ENCODE measurements around the gene LNX1.
A peak's percentile ranks its signal among the peaks of the same experiment; 100 is the strongest.

The LNX1 gene

DNA sequence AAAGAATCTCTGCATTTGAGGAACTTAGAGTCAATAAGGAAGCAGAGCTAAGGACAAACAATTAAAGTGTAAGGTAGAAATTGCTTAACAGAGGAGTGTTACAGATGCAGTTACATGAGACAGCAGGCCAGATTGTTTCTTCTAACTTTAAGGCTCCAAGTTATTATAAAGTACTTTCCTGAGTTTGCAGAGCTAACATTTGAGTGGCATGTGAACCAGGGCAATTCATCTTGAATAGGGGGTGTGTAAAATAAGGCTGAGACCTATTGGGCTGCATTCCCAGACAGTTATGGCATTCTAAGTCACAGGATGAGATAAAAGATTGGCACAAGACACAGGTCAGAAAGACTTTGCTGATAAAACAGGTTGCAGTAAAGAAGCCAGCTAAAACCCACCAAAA, 7.6 kb upstream of the LNX1 start:
- TF ChIP-seq, protein P1, sequence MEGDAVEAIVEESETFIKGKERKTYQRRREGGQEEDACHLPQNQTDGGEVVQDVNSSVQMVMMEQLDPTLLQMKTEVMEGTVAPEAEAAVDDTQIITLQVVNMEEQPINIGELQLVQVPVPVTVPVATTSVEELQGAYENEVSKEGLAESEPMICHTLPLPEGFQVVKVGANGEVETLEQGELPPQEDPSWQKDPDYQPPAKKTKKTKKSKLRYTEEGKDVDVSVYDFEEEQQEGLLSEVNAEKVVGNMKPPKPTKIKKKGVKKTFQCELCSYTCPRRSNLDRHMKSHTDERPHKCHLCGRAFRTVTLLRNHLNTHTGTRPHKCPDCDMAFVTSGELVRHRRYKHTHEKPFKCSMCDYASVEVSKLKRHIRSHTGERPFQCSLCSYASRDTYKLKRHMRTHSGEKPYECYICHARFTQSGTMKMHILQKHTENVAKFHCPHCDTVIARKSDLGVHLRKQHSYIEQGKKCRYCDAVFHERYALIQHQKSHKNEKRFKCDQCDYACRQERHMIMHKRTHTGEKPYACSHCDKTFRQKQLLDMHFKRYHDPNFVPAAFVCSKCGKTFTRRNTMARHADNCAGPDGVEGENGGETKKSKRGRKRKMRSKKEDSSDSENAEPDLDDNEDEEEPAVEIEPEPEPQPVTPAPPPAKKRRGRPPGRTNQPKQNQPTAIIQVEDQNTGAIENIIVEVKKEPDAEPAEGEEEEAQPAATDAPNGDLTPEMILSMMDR (IDR thresholded peaks at IDR 0.05; ENCODE audit: low read depth, low read length, missing control alignments): no peak
- Histone ChIP-seq H3K27me3 (replicated peaks) (no peaks in the 10 kb centered on the region), H3K27ac (peak overlapping the region; percentile 42), H3K36me3 (replicated peaks) (no peaks in the 10 kb centered on the region), H3K4me3 (ENCODE audit: low read depth, low read length) (no peak overlapping the region)
- peak; percentile 55 for DNase-seq
- in situ Hi-C loops (cut with HindIII; ENCODE audit: low pct_ligation_motif_present, low sequenced_read_pairs): no loop called here

DNA sequence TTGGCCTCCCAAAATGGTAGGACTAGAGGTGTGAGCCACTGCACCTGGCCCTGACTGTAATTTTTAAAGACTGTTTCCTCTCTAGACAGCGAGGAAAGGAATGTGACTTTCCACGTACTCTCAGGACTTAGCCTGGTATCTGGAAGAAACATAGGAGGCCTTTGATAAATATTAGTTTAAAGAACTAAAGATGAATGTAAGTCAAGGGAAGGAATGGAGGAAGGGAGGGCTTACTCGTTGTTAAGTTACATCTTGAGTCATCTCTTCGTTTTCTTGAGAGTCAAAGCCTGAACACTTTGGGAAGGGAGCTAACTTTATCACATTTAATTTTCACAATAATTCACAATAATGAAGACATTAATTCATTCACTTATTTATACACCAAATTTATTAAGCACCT, 7.2 kb upstream of the LNX1 start:
- Histone ChIP-seq H3K27ac (peak overlapping the region; percentile 42), H3K27me3 (replicated peaks) (no peaks in the 10 kb centered on the region), H3K4me3 (ENCODE audit: low read depth, low read length) (no peak overlapping the region), H3K36me3 (replicated peaks) (no peaks in the 10 kb centered on the region)
- DNase-seq: no peak
- TF ChIP-seq, protein P1 (IDR thresholded peaks at IDR 0.05; ENCODE audit: low read depth, low read length, missing control alignments): no peak
- in situ Hi-C loops (cut with HindIII; ENCODE audit: low pct_ligation_motif_present, low sequenced_read_pairs): no loop called here

DNA sequence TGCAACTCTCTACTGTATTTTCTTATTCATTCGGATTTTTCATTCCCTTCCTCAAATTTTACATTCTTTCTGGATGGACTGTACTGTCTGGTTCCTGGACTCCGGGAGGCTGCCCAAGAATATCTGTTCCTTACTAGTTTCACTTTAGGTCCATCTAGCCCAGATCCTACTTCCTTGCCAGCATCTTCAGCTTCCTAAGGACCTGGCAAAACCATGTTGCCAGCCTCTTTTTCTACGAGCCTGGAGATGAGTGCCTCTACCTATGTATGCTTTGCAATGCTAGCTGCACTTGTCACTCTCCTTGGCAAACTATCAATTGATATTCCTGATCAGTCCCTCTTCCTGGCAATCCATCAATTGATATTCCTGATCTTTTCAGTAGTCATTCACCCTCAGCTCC, 5.6 kb upstream of the LNX1 start:
- no peak overlapping the region for H3K4me3 ChIP-seq (ENCODE audit: low read depth, low read length)

DNA sequence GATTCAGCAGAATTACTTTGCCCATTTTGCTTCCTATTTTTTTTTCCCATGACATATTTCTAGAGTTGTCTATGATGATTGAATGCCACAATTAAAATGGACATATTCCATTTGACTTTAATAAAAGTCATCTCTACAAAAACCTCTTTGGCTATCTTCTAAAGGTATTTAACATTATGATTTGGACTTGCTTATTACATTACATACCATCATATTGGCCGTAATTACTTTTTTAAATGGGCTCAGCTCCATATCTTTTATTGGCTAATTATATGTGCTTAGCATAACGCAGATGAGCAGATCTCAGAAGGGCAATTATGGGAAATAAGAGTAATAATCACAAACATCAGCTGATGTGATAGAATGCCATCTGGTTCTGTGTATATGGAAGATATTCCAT, 4.5 kb upstream of the LNX1 start:
- H3K4me3 ChIP-seq (ENCODE audit: low read depth, low read length): no peak overlapping the region
- no peaks in the 10 kb centered on the region for H3K36me3 ChIP-seq (replicated peaks)
- in situ Hi-C loops (cut with HindIII; ENCODE audit: low pct_ligation_motif_present, low sequenced_read_pairs): no loop called here
- no peak for DNase-seq
- TF ChIP-seq, protein P1 (IDR thresholded peaks at IDR 0.05; ENCODE audit: low read depth, low read length, missing control alignments): no peak
- no peak overlapping the region for H3K27ac ChIP-seq
- H3K27me3 ChIP-seq (replicated peaks): no peaks in the 10 kb centered on the region

More for the DNA sequence above, 5.6 kb upstream of the LNX1 start:
- in situ Hi-C loops (cut with HindIII; ENCODE audit: low pct_ligation_motif_present, low sequenced_read_pairs): no loop called here
- DNase-seq: no peak
- H3K27ac ChIP-seq: no peak overlapping the region
- no peaks in the 10 kb centered on the region for H3K36me3 ChIP-seq (replicated peaks)
- TF ChIP-seq, protein P1 (IDR thresholded peaks at IDR 0.05; ENCODE audit: low read depth, low read length, missing control alignments): no peak
- H3K27me3 ChIP-seq (replicated peaks): no peaks in the 10 kb centered on the region

DNA sequence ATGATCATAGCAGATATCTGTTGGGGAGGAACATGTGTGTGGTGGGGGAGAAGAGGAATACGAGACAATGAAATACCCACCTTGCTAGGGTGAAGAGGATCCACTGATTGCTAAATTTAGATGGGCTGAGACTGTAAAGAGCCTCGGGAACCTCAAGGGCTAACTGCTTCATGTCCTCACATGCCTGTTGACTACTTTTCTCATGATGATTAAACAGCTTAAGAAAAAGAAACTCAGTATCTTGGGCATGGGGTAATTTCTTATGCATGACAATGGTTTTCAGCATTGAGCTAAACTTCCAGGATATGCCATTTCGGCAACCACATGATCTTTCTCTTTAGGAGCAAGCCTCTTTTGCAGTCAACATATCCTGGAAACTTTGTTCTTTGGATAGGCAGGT, 3.9 kb upstream of the LNX1 start:
- H3K36me3 ChIP-seq (replicated peaks): no peaks in the 10 kb centered on the region
- H3K27me3 ChIP-seq (replicated peaks): no peaks in the 10 kb centered on the region
- TF ChIP-seq, protein P1 (IDR thresholded peaks at IDR 0.05; ENCODE audit: low read depth, low read length, missing control alignments): no peak
- DNase-seq: no peak
- H3K27ac ChIP-seq: no peak overlapping the region
- in situ Hi-C loops (cut with HindIII; ENCODE audit: low pct_ligation_motif_present, low sequenced_read_pairs): no loop called here
- no peak overlapping the region for H3K4me3 ChIP-seq (ENCODE audit: low read depth, low read length)

DNA sequence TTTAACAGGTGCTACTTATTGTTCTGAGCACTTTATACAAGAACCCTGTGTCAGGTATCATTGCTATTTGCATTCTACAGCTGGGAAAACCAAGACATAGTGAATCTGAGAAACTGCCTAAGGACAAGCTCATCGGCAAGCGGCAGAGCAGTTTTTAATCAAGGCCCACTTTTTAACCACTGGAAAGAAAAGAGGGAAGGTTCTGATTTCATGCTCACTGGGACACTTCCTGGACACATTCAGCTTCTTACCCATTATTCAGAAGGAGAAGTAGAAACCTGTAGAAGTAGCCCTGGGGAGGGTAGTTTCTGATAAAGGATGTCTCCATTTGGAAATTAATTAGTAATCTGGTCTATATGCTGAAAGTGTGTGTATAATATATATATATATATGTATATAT, 2.5 kb upstream of the LNX1 start:
- Histone ChIP-seq H3K27ac (no peak overlapping the region), H3K27me3 (replicated peaks) (no peaks in the 10 kb centered on the region), H3K4me3 (ENCODE audit: low read depth, low read length) (no peak overlapping the region), H3K36me3 (replicated peaks) (no peaks in the 10 kb centered on the region)
- DNase-seq: no peak
- TF ChIP-seq, protein P1 (IDR thresholded peaks at IDR 0.05; ENCODE audit: low read depth, low read length, missing control alignments): no peak
- in situ Hi-C loops (cut with HindIII; ENCODE audit: low pct_ligation_motif_present, low sequenced_read_pairs): no loop called here
